GM21515 (cell line): ENCODE measurements around the gene JUN.
A peak's percentile ranks its signal among the peaks of the same experiment; 100 is the strongest.
"Not testable (repeated sequence)": the region's sequence is repeated elsewhere in the genome, so short reads cannot be mapped to it uniquely, and the experiment has no call there.

ENCODE experiments used
- ATAC-seq: cut with Tn5 transposase; IDR thresholded peaks from one replicate; pipeline ENCODE4 v1.9.1; 2021; ENCODE audit not compliant: unreplicated experiment

The JUN gene

DNA sequence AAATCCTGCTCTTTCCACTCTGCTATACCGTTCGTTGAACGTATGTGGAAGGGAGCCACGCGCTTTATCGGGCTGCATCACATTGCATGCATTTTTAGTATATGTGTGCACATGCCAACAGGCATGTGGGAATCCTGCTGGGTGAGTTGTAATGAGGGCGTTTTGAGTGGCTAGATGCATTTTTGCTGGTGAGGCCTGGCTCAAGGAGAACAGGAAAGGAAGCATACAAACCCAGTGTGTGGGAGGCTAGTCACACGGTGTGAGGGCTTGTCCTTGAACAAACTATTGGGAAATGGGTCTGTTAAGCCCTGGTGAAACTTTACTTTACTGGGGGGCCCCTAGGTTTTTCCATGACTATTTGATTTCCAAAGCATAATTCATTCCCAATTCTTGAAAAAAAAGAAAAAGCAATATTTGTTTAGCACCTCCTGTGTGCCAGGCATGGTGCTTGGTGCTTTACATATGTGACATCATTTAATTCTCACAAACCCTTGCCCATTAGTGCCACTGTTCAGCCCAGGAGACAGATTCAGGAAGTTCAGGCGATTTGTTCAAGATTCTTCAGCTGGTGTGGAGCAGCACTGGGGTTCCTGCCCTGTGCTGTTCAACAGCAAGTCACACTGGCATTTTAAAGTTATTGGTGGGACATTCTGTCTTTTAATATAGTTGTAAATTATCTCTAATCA is 25.6 kb upstream of the JUN start:
- no peak for ATAC-seq

DNA sequence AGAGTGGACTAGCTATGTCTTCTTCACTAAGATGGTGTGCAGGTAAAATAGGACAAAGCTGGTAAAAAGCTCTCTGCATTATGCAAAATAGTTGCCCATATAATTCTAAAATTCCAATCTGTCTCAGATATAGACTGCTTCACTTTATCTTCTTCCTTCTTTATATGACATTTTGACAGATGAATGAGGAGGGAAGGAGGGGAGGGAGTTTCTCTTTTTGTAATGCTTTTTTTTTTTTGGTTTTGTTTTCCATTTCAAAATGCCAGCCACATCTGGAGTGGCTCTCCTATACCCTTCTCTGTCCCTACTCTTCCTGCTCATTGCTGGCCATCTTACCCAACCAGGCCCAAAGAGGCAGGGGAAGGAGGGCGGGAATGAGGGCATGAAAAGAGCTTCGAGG is 24.2 kb upstream of the JUN start:
- ATAC-seq: no peak

- peak; percentile 82 for ATAC-seq
These were observed 22.1 kb upstream of the JUN start for GRCh38 chr1:58805716-58806571.

- ATAC-seq: no peak
These were observed 21.2 kb upstream of the JUN start for GRCh38 chr1:58804853-58805565.

- ATAC-seq: no peak
These were observed 20.0 kb upstream of the JUN start for GRCh38 chr1:58803858-58804257.

- ATAC-seq: no peak
These were observed 19.0 kb upstream of the JUN start for GRCh38 chr1:58802640-58803399.

DNA sequence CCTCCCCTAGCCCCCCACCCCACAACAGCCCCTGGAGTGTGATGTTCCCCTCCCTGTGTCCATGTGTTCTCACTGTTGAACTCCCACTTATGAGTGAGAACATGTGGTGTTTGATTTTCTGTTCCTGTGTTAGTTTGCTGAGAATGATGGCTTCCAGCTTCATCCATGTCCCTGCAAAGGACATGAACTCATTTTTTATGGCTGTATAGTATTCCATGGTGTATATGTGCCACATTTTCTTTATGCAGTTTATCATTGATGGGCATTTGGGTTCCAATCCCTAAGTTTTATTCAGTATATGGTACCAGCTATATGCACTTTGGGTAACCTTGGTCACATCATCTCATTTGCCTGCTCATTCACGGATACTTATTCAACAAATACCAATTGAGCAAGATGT is 17.4 kb upstream of the JUN start:
- ATAC-seq: not testable (repeated sequence)

DNA sequence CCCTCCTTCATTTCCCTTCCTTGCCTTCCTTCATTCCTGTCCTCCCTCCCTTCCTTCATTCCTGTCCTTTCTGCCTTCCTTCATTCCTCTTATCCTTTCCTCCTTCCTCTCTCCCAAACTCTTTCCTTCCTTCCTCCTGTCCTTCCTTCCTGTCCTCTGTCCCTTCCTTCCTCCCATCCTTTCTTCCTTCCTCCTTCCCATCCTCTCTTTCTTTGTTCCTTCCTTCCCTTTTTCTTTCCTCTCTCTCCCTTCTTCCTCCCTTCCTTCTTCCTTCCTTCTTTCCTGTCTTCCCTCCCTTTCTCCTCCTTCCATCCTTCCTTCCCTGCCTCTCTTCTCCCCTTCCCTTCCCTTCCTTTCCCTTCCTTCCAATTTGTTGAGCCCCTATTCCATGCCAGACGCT is 15.8 kb upstream of the JUN start:
- ATAC-seq: no peak

DNA sequence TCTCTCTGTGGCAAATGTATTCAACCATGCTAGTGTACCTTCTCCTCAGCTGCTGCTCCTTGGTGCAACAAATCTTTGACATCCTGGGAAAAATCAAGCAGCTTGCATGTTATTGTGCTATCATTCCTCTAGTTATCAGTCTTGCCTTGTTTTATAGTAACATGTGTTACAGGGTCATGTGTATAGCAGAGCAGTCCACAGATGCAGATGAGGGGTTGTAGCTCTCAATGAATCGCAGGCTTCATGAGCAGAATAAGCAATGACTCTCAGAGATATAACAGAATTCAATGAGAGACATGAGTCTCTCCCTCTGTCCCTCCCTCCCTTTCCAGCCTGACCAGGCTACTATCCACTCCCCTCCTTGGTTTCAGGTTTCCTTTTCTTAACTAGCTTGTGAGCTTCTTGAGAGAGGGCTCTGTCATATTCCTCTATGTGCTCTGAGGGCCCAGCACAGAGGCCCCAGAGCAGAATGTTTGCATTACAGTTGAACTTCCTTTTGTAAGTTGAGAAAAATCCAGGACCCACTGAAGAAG is 15.1 kb upstream of the JUN start:
- no peak for ATAC-seq

DNA sequence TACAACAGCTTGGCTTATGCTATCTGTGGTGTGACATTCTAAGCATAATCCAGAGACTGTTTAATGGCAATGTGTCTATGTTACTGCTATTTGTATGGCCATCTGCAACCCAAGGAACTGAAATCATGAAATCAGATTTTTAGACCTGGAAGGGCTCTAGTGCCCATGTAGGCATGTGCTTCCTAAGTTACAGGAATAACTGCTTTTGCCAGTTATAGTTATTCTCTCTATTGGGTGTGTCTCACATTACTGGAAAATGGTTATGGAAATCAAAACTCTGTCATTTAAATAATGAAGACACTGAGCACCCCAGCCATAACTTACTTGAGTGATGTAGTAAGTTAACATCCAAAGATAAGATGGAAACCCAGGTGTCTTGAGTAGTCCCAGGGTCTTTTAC is 12.6 kb upstream of the JUN start:
- no peak for ATAC-seq

DNA sequence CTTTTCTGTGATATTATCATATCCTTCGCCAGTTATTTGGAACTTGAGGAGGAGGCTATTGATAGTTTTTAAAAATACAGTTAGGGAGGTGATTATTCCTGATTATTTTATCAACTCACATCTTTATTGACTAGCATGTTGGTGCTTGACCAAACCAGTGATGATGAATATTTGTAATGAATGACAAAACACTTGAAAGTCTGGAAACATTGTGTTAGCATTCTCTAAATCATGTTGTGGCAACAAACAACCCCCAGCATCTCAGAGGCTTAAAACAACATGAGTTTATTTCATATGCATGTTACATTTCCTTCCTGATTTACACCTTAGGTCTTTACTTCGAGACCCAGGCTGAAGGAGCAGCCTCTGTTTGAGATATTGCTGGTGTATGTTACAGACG is 10.7 kb upstream of the JUN start:
- no peak for ATAC-seq

DNA sequence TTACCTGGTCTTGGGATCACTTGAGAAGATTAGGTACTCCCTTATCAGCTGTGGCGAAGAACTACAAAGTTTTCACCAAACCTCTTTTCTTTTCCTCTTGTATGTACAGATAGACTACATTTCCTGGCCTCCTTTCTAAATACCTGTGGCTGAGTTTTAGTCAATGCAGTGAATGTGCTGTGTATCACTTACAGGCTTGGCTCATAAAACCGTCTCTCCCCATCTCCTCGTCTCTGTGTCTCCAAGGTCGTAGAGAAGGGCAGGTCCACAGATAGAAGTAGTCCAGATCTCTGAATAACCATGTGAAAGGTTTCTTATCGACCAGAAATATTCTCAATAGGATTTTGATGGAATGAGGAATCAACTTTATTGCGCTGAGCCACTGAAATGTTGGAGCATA is 9.0 kb upstream of the JUN start:
- ATAC-seq: no peak

- no peak for ATAC-seq
These were observed 7.3 kb upstream of the JUN start for GRCh38 chr1:58791106-58791505.

- ATAC-seq: no peak
These were observed 6.3 kb upstream of the JUN start for GRCh38 chr1:58789996-58790660.

- ATAC-seq: no peak
These were observed 5.5 kb upstream of the JUN start for GRCh38 chr1:58789322-58789856.

- ATAC-seq: no peak
These were observed 4.4 kb upstream of the JUN start for GRCh38 chr1:58788259-58788658.

DNA sequence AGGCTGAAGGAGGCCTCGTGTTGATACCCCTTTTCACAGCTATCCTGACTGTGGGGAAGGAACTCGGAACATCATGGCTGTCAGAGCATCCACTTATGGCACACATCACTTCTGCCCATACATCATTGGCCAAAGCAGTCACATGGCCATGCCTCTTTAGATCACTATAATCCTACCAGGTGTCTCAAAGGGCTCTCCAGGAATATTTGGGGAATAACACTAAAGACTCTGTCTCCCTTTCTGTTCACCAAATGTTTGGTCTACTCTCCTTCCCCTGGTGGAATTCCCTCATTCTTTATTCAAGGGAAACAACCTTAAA is 3.0 kb upstream of the JUN start:
- no peak for ATAC-seq

DNA sequence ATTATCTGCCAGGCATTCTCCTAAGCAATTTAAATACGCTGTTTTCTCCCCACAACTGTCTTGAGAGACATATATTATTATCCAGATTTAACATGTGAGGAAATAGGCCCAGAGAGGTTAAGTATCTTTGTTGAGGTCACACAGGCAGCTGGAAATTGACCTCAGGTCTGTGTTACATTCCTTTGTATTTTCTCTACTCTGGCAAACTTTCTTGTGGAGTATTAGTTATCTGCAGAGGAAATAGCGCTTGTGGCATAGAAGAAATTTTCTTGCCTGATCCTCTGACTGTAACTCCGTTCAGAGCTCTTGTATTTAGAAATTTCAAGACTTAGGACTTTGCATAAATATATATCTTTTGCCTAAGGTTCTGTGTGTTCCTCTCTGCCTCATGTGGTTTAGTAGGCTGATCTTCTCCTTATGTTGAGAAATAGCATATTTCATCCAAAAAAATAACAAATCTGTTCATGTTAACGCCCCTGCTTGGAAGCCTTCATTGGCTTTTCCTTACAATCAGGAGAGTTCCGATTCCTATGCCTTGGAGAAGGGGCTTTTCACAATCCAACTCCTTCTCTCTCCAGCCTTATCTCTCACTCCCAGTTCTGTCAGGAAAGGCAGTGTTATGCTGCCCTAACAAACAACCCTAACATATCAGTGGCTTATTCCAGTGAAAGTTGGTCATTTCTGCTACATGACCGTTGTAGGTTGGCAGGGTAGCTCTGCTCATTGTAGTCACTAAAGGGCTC is 2.5 kb upstream of the JUN start:
- ATAC-seq: no peak

- ATAC-seq: no peak
These were observed 1.7 kb upstream of the JUN start for GRCh38 chr1:58785442-58786058.
